RKO (cell line): ENCODE data around the gene CPNE4.
A peak's percentile ranks its signal among the peaks of the same experiment; 100 is the strongest.
"Not testable (repeated sequence)": the region's sequence is repeated elsewhere in the genome, so short reads cannot be mapped to it uniquely, and the experiment has no call there.

Experiments
- DNase-seq: peaks from one replicate; pipeline ENCODE4 v3.0.0-alpha.2; 2016; ENCODE audit warnings: low spot score

The CPNE4 gene

GRCh38 chr3:131960324-131960723 lies 74.5 kb downstream of the CPNE4 start:
- DNase-seq: no peak

- no peak for DNase-seq
Observed at GRCh38 chr3:131957980-131958379, 76.8 kb downstream of the CPNE4 start.

GRCh38 chr3:131957511-131957910 lies 77.3 kb downstream of the CPNE4 start:
- DNase-seq: no peak

- no peak for DNase-seq
Observed at GRCh38 chr3:131948806-131949205, 86.0 kb downstream of the CPNE4 start.

- DNase-seq: no peak
Observed at GRCh38 chr3:131944676-131945075, 90.1 kb downstream of the CPNE4 start.

GRCh38 chr3:131933665-131934064 lies 101.1 kb downstream of the CPNE4 start:
- DNase-seq: no peak

GRCh38 chr3:131928593-131928992 lies 106.2 kb downstream of the CPNE4 start:
- DNase-seq: no peak

- no peak for DNase-seq
Observed at GRCh38 chr3:131925571-131925970, 109.2 kb downstream of the CPNE4 start.

- DNase-seq: no peak
Observed at GRCh38 chr3:131922356-131922755, 112.5 kb downstream of the CPNE4 start.

- DNase-seq: no peak
Observed at GRCh38 chr3:131917006-131917405, 117.8 kb downstream of the CPNE4 start.

- DNase-seq: no peak
Observed at GRCh38 chr3:131914090-131914691, 120.6 kb downstream of the CPNE4 start.

- DNase-seq: no peak
Observed at GRCh38 chr3:131912255-131912654, 122.6 kb downstream of the CPNE4 start.

- no peak for DNase-seq
Observed at GRCh38 chr3:131907796-131908195, 127.0 kb downstream of the CPNE4 start.

- DNase-seq: peak; percentile 72
Observed at GRCh38 chr3:131903988-131904415, 130.8 kb downstream of the CPNE4 start.

- no peak for DNase-seq
Observed at GRCh38 chr3:131901686-131902085, 133.1 kb downstream of the CPNE4 start.

- no peak for DNase-seq
Observed at GRCh38 chr3:131900891-131901290, 133.9 kb downstream of the CPNE4 start.

- no peak for DNase-seq
Observed at GRCh38 chr3:131899021-131899420, 135.8 kb downstream of the CPNE4 start.

- no peak for DNase-seq
Observed at GRCh38 chr3:131898346-131898745, 136.5 kb downstream of the CPNE4 start.

- no peak for DNase-seq
Observed at GRCh38 chr3:131896285-131896684, 138.5 kb downstream of the CPNE4 start.

- no peak for DNase-seq
Observed at GRCh38 chr3:131895766-131896165, 139.0 kb downstream of the CPNE4 start.

GRCh38 chr3:131892331-131892730 lies 142.5 kb downstream of the CPNE4 start:
- peak; percentile 5 for DNase-seq

GRCh38 chr3:131885871-131886270 lies 148.9 kb downstream of the CPNE4 start:
- not testable (repeated sequence) for DNase-seq

GRCh38 chr3:131883711-131884407 lies 151.0 kb downstream of the CPNE4 start:
- DNase-seq: no peak

GRCh38 chr3:131883086-131883485 lies 151.7 kb downstream of the CPNE4 start:
- peak; percentile 1 for DNase-seq
